Astrocyte (in vitro differentiated cells and primary cell): ENCODE measurements around the gene FRMD5. TPM values are rescaled to one million over a fixed set of nuclear protein-coding genes. Genes with fewer than 3 reads are reported as not detected.

Source experiments
- DNase-seq: peaks from one replicate; pipeline ENCODE4 v3.0.0-alpha.2; 2010; ENCODE audit warnings: low read depth
- FAIRE-seq: peaks from 2 replicates; lab custom pipeline; 2011; peaks lifted over from hg19 to GRCh38; lab: Jason Lieb, UNC
- H2AFZ ChIP-seq: 2 replicates; pipeline ENCODE4 v1.6.0; 2012; ENCODE audit warnings: low read depth, low read length, inconsistent platforms
- H3K27ac ChIP-seq: 2 replicates; pipeline ENCODE4 v1.5.1; 2011; ENCODE audit warnings: low read depth, low read length, inconsistent platforms
- H3K27me3 ChIP-seq: 2 replicates; pipeline ENCODE4 v1.6.0; 2011; ENCODE audit warnings: low read length, inconsistent platforms; ENCODE audit not compliant: insufficient read depth
- H3K36me3 ChIP-seq: 2 replicates; pipeline ENCODE4 v1.5.1; 2011; ENCODE audit warnings: low read length, inconsistent platforms; ENCODE audit not compliant: insufficient read depth
- H3K4me1 ChIP-seq: 2 replicates; pipeline ENCODE4 v1.5.1; 2011; ENCODE audit warnings: low read length, inconsistent platforms; ENCODE audit not compliant: insufficient read depth
- H3K4me2 ChIP-seq: 2 replicates; pipeline ENCODE4 v1.6.0; 2012; ENCODE audit warnings: low read length, inconsistent platforms
- H3K4me3 ChIP-seq: 2 replicates; pipeline ENCODE4 v1.5.1; 2011; ENCODE audit warnings: low read depth, mild to moderate bottlenecking, low read length, inconsistent platforms; ENCODE audit not compliant: insufficient read depth
- H3K79me2 ChIP-seq: 2 replicates; pipeline ENCODE4 v1.6.0; 2012; ENCODE audit warnings: mild to moderate bottlenecking, low read length, inconsistent platforms; ENCODE audit not compliant: insufficient read depth
- H3K9ac ChIP-seq: 2 replicates; pipeline ENCODE4 v1.6.0; 2012; ENCODE audit warnings: mild to moderate bottlenecking, low read length, inconsistent platforms
- H3K9me3 ChIP-seq: 2 replicates; pipeline ENCODE4 v1.5.1; 2012; ENCODE audit warnings: low read depth, mild to moderate bottlenecking, low read length, inconsistent platforms; ENCODE audit not compliant: insufficient read depth
- H4K20me1 ChIP-seq: 2 replicates; pipeline ENCODE4 v1.6.0; 2012; ENCODE audit warnings: low read length, inconsistent platforms; ENCODE audit not compliant: insufficient read depth
- H3K27ac Mint-ChIP-seq: one replicate; pipeline ENCODE4 v1.8.0; 2021; ENCODE audit warnings: mild to moderate bottlenecking, mixed read lengths; ENCODE audit not compliant: unreplicated experiment
- H3K27me3 Mint-ChIP-seq: one replicate; pipeline ENCODE4 v1.8.0; 2021; ENCODE audit warnings: low read depth, mixed read lengths; ENCODE audit not compliant: unreplicated experiment
- H3K36me3 Mint-ChIP-seq: one replicate; pipeline ENCODE4 v1.8.0; 2021; ENCODE audit warnings: low read depth, mixed read lengths; ENCODE audit not compliant: unreplicated experiment
- H3K4me1 Mint-ChIP-seq: one replicate; pipeline ENCODE4 v1.8.0; 2021; ENCODE audit warnings: low read depth, mixed read lengths; ENCODE audit not compliant: unreplicated experiment
- H3K4me3 Mint-ChIP-seq: one replicate; pipeline ENCODE4 v1.8.0; 2021; ENCODE audit warnings: mild to moderate bottlenecking, moderate library complexity, mixed read lengths; ENCODE audit not compliant: unreplicated experiment
- H3K9me3 Mint-ChIP-seq: one replicate; pipeline ENCODE4 v1.8.0; 2021; ENCODE audit warnings: mild to moderate bottlenecking, mixed read lengths; ENCODE audit not compliant: unreplicated experiment
- CTCF ChIP-seq: IDR thresholded peaks from 2 replicates; pipeline ENCODE4 v1.5.1; 2011; ENCODE audit warnings: low read depth, mild to moderate bottlenecking, inconsistent platforms, low read length, moderate library complexity; ENCODE audit not compliant: insufficient read depth
- EZH2 ChIP-seq: IDR thresholded peaks from 2 replicates; pipeline ENCODE4 v1.6.1; 2012; ENCODE audit warnings: mild to moderate bottlenecking, low read length, inconsistent platforms; ENCODE audit not compliant: insufficient read depth
- total RNA-seq: library from RNA; stranded (reverse); gene quantifications from 2 replicates; pipeline ENCODE4 v1.2.1, GENCODE V29; 2021

The FRMD5 gene
- total RNA-seq, 1 donor from 2014 or later: 19.6 TPM

- Histone ChIP-seq H3K4me3 (no peak overlapping the region), H3K9ac (no peak overlapping the region)
- peaks cover 4% of the 10 kb centered on the region for H3K36me3 Mint-ChIP-seq
These were observed 128.8 kb downstream of the FRMD5 start for GRCh38 chr15:44066211-44066827.

DNA sequence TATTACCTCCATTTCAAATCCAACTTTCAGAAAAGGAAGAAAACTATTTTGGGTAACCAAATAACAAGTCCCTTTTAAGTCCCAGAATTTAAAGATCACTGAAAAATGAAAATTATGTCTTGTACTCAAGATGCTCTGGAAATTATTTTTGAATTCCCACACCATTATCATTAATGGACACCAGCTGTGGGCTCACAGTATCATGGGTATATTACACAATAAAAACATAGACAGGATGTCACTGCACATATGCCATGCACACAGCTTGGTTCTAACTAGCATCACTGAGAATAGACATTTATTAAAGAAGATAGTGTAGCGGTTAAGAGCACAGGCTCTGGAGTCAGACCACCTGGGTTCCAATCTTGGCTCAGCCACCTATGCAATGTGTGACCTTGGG, 130.4 kb downstream of the FRMD5 start:
- Mint-ChIP-seq H3K27me3 (no peaks in the 10 kb centered on the region), H3K27ac (no peak overlapping the region), H3K9me3 (no peaks in the 10 kb centered on the region), H3K36me3 (no peaks in the 10 kb centered on the region), H3K4me1 (peaks cover 12% of the 10 kb centered on the region), H3K4me3 (no peak overlapping the region)
- DNase-seq (no peak), FAIRE-seq (no peak)
- TF ChIP-seq CTCF: no peak
- TF ChIP-seq EZH2: no peak
- H3K4me3 ChIP-seq: no peak overlapping the region
- no peak overlapping the region for H2AFZ ChIP-seq
- H3K4me1 ChIP-seq: no peaks in the 10 kb centered on the region
- H3K36me3 ChIP-seq: no peaks in the 10 kb centered on the region
- no peak overlapping the region for H3K9ac ChIP-seq
- no peak overlapping the region for H3K27ac ChIP-seq
- no peaks in the 10 kb centered on the region for H3K27me3 ChIP-seq
- peaks cover 75% of the 10 kb centered on the region for H3K79me2 ChIP-seq
- H3K4me2 ChIP-seq: no peak overlapping the region
- H3K9me3 ChIP-seq: no peaks in the 10 kb centered on the region
- H4K20me1 ChIP-seq: peaks cover 21% of the 10 kb centered on the region

More at GRCh38 chr15:44066211-44066827, 128.8 kb downstream of the FRMD5 start:
- no peak overlapping the region for H2AFZ ChIP-seq
- H4K20me1 ChIP-seq: peaks cover 17% of the 10 kb centered on the region
- no peaks in the 10 kb centered on the region for H3K36me3 ChIP-seq
- no peak overlapping the region for H3K27ac ChIP-seq
- H3K4me1 ChIP-seq: no peaks in the 10 kb centered on the region
- peak; percentile 65 for TF ChIP-seq CTCF
- no peak for TF ChIP-seq EZH2
- no peaks in the 10 kb centered on the region for H3K27me3 ChIP-seq
- H3K9me3 Mint-ChIP-seq: no peaks in the 10 kb centered on the region
- FAIRE-seq (no peak), DNase-seq (no peak)
- H3K27ac Mint-ChIP-seq: peak overlapping the region; percentile 9
- no peak overlapping the region for H3K4me3 Mint-ChIP-seq
- peaks cover 5% of the 10 kb centered on the region for H3K4me1 Mint-ChIP-seq
- no peak overlapping the region for H3K4me2 ChIP-seq
- H3K79me2 ChIP-seq: peaks cover 71% of the 10 kb centered on the region
- H3K27me3 Mint-ChIP-seq: no peaks in the 10 kb centered on the region
- H3K9me3 ChIP-seq: no peaks in the 10 kb centered on the region

DNA sequence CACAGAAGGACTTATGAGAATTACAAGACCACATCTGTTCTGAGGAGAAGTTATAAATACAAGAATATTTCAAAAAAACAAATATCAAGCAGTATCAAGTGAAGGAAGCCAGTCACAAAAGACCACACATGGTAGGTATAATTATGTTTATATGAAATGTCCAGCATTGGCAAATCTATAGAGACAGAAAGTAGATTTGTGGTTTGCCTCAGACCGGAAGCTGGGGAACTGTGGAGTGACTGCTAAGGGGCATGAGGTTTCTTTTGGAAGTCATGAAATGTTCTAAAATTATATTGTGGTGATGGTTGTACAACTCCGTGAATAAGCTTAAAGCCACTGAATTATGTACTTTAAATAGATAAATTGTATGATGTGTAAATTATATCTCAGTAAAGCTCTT, 136.9 kb downstream of the FRMD5 start:
- no peaks in the 10 kb centered on the region for H3K9me3 Mint-ChIP-seq
- no peak overlapping the region for H3K4me3 Mint-ChIP-seq
- no peak for TF ChIP-seq CTCF
- no peak for TF ChIP-seq EZH2
- FAIRE-seq: no peak
- Histone ChIP-seq H3K4me2 (no peak overlapping the region), H2AFZ (no peak overlapping the region), H3K36me3 (no peaks in the 10 kb centered on the region), H3K4me1 (no peaks in the 10 kb centered on the region), H3K79me2 (peaks cover 57% of the 10 kb centered on the region), H3K4me3 (no peak overlapping the region), H4K20me1 (peaks cover 24% of the 10 kb centered on the region), H3K27me3 (no peaks in the 10 kb centered on the region), H3K9me3 (no peaks in the 10 kb centered on the region), H3K27ac (no peak overlapping the region), H3K9ac (no peak overlapping the region)
- peak overlapping the region; percentile 5 for H3K27ac Mint-ChIP-seq
- H3K36me3 Mint-ChIP-seq: peaks cover 1% of the 10 kb centered on the region
- peaks cover 7% of the 10 kb centered on the region for H3K4me1 Mint-ChIP-seq
- no peaks in the 10 kb centered on the region for H3K27me3 Mint-ChIP-seq
- DNase-seq: no peak
